HEK293T (cell line): ENCODE results near the gene IL17B.

Source experiments
- ARNT ChIP-seq: fragments of 450-650 bp; IDR thresholded peaks from 2 replicates; pipeline ENCODE4 v1.6.1; 2017; ENCODE audit warnings: mild to moderate bottlenecking
- BHLHE40 ChIP-seq: fragments of 450-650 bp; IDR thresholded peaks from 2 replicates; pipeline ENCODE4 v1.6.1; 2016; ENCODE audit warnings: mild to moderate bottlenecking, moderate library complexity, borderline replicate concordance
- ELF4 ChIP-seq: fragments of 450-650 bp; IDR thresholded peaks from 2 replicates; pipeline ENCODE4 v1.6.1; 2017; ENCODE audit warnings: antibody characterized with exemption
- FOXA1 ChIP-seq: fragments of 450-650 bp; IDR thresholded peaks from 2 replicates; pipeline ENCODE4 v1.6.1; 2016; ENCODE audit warnings: mild to moderate bottlenecking
- FOXK2 ChIP-seq: fragments of 450-650 bp; IDR thresholded peaks from 2 replicates; pipeline ENCODE4 v1.6.1; 2016; ENCODE audit warnings: mild to moderate bottlenecking
- NFRKB ChIP-seq: fragments of 450-650 bp; IDR thresholded peaks from 2 replicates; pipeline ENCODE4 v1.6.1; 2016; ENCODE audit warnings: mild to moderate bottlenecking, moderate library complexity
- SP1 ChIP-seq: fragments of 450-650 bp; IDR thresholded peaks from 2 replicates; pipeline ENCODE4 v1.6.1; 2017
- TARDBP ChIP-seq: fragments of 450-650 bp; IDR thresholded peaks from 2 replicates; pipeline ENCODE4 v1.6.1; 2016

DNA sequence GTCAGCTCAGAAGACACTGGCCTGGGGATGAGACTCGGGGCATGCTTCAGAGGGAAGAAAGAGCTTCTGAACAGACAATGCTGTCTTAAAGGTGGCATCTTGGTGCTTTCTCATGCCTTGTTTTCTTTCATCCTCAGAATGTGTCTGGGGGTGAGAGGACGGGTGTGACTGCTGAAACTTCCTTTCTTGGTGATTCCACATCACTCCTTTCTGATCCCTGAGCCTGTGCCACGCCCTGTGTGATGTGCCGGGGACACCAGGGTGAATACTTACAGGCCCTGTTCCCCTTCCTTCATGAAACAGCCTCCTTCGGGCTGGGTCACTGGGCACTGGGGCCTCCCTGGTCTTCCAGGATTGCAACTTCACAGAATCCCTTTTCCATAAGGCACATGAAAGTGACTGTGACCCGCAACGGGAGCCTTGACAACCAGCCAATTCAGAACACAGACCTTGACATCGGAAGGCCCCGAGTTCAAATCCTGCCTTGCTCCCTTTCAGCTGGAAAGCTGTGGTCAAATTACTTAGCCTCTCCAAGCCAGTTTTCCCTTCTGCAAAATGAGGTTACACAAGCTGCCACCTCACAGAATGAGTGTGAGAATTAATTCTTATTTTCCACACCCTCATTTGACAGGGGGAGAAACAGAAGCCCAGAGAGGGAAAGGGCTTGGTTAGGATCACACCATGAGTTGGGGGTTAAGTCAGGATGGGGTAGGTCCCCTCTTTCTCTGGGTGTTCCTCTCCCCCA, 44.1 kb upstream of the IL17B start:
- TF ChIP-seq FOXK2 (no peak), TARDBP (no peak), SP1 (no peak), NFRKB (no peak), FOXA1 (no peak), ARNT (no peak), BHLHE40 (no peak), ELF4 (no peak)
